HG02970 (cell line): ENCODE data around the gene IFNA1.
"Not testable (repeated sequence)": the region's sequence is repeated elsewhere in the genome, so short reads cannot be mapped to it uniquely, and the experiment has no call there.

Experiments used
- ATAC-seq: cut with Tn5 transposase; IDR thresholded peaks from one replicate; pipeline ENCODE4 v1.9.1; 2021; ENCODE audit warnings: mild to moderate bottlenecking, moderate library complexity, moderate number of reproducible peaks; ENCODE audit not compliant: unreplicated experiment, low FRiP score

Gene IFNA1

GRCh38 chr9:21443849-21444625, 3.8 kb downstream of the IFNA1 start:
- ATAC-seq, result peak; percentile 73

- not testable (repeated sequence) for ATAC-seq
These were observed 9.1 kb downstream of the IFNA1 start for GRCh38 chr9:21449312-21449711.

GRCh38 chr9:21450733-21451394, 10.6 kb downstream of the IFNA1 start:
- no peak for ATAC-seq

- no peak for ATAC-seq
These were observed 12.4 kb downstream of the IFNA1 start for GRCh38 chr9:21452681-21453080.

- ATAC-seq, result no peak
These were observed 13.9 kb downstream of the IFNA1 start for GRCh38 chr9:21454149-21454548.

- ATAC-seq, result no peak
These were observed 15.1 kb downstream of the IFNA1 start for GRCh38 chr9:21455320-21455719.

GRCh38 chr9:21461377-21461776, 21.1 kb downstream of the IFNA1 start:
- no peak for ATAC-seq

- ATAC-seq, result no peak
These were observed 24.9 kb downstream of the IFNA1 start for GRCh38 chr9:21465138-21465537.

- ATAC-seq, result no peak
These were observed 25.8 kb downstream of the IFNA1 start for GRCh38 chr9:21465859-21466518.

- no peak for ATAC-seq
These were observed 29.9 kb downstream of the IFNA1 start for GRCh38 chr9:21470126-21470525.

GRCh38 chr9:21473236-21473635, 33.0 kb downstream of the IFNA1 start:
- ATAC-seq, result no peak

GRCh38 chr9:21477466-21477865, 37.2 kb downstream of the IFNA1 start:
- no peak for ATAC-seq

GRCh38 chr9:21479152-21479702, 39.0 kb downstream of the IFNA1 start:
- no peak for ATAC-seq

GRCh38 chr9:21481470-21482056, 41.3 kb downstream of the IFNA1 start:
- ATAC-seq, result no peak

GRCh38 chr9:21482213-21482612, 42.0 kb downstream of the IFNA1 start, which contains the start of gene IFNE:
IFNE (minus strand) TSS chr9:21482313; CDS start chr9:21481694, 619 bp downstream.
- ATAC-seq, result no peak
